GM23338 (cell line): Measurements from ENCODE around the gene PRSS36. TPM values are rescaled to one million over a fixed set of nuclear protein-coding genes. Genes with fewer than 3 reads are reported as not detected.
"Not testable (repeated sequence)": the region's sequence is repeated elsewhere in the genome, so short reads cannot be mapped to it uniquely, and the experiment has no call there.

ENCODE experiments used
- ATAC-seq: fragments of 200-7000 bp; cut with Tn5 transposase; 3 replicates; pipeline ENCODE4 v1.9.1; 2020
- DNase-seq: peaks from one replicate; pipeline ENCODE4 v3.0.0-alpha.2; 2015; ENCODE audit warnings: low spot score
- H2AFZ ChIP-seq: fragments of 200-600 bp; sonication (generic); 2 replicates; pipeline ENCODE4 v1.8.0; 2016; ENCODE audit warnings: antibody characterized with exemption, mild to moderate bottlenecking, moderate library complexity
- H3F3A ChIP-seq: fragments of 200-600 bp; sonication (generic); replicated peaks from 2 replicates; pipeline ENCODE4 v1.8.0; 2017; ENCODE audit warnings: antibody characterized with exemption, mixed run types, low read depth
- H3K27ac ChIP-seq: fragments of 200-600 bp; sonication (generic); 2 replicates; pipeline ENCODE4 v1.6.1; 2016; ENCODE audit warnings: low read depth
- H3K27me3 ChIP-seq: fragments of 200-600 bp; sonication (generic); 2 replicates; pipeline ENCODE4 v1.8.0; 2016; ENCODE audit warnings: mild to moderate bottlenecking, mixed run types, moderate library complexity; ENCODE audit not compliant: insufficient read depth
- H3K36me3 ChIP-seq: fragments of 200-600 bp; sonication (generic); 2 replicates; pipeline ENCODE4 v1.8.0; 2016; ENCODE audit warnings: mild to moderate bottlenecking; ENCODE audit not compliant: insufficient read depth
- H3K4me1 ChIP-seq: fragments of 200-600 bp; sonication (generic); 2 replicates; pipeline ENCODE4 v1.8.0; 2016; ENCODE audit warnings: mild to moderate bottlenecking, moderate library complexity; ENCODE audit not compliant: insufficient read depth
- H3K4me2 ChIP-seq: fragments of 200-600 bp; sonication (generic); 2 replicates; pipeline ENCODE4 v1.7.1; 2017; ENCODE audit warnings: mixed run types
- H3K4me3 ChIP-seq: fragments of 200-600 bp; sonication (generic); 2 replicates; pipeline ENCODE4 v1.6.1; 2016; ENCODE audit warnings: mixed run types
- H3K79me2 ChIP-seq: fragments of 200-600 bp; sonication (generic); replicated peaks from 2 replicates; pipeline ENCODE4 v1.8.0; 2017; ENCODE audit warnings: mild to moderate bottlenecking; ENCODE audit not compliant: insufficient read depth
- H3K9me2 ChIP-seq: fragments of 200-600 bp; sonication (generic); 2 replicates; pipeline ENCODE4 v1.8.0; 2017; ENCODE audit not compliant: insufficient read depth
- H4K20me1 ChIP-seq: fragments of 200-600 bp; sonication (generic); replicated peaks from 2 replicates; pipeline ENCODE4 v1.8.0; 2017; ENCODE audit warnings: mild to moderate bottlenecking; ENCODE audit not compliant: insufficient read depth
- H3K27ac Mint-ChIP-seq: 2 replicates; pipeline ENCODE4 v1.8.0; 2020; ENCODE audit warnings: inconsistent platforms, mild to moderate bottlenecking, moderate library complexity, mixed read lengths
- H3K27me3 Mint-ChIP-seq: 3 replicates; pipeline ENCODE4 v1.8.0; 2022; ENCODE audit warnings: low read depth, mild to moderate bottlenecking, moderate library complexity, mixed read lengths, inconsistent platforms; ENCODE audit not compliant: insufficient read depth, poor library complexity
- H3K36me3 Mint-ChIP-seq: 3 replicates; pipeline ENCODE4 v1.8.0; 2021; ENCODE audit warnings: low read depth, mild to moderate bottlenecking, inconsistent platforms, moderate library complexity, mixed read lengths
- H3K4me1 Mint-ChIP-seq: 3 replicates; pipeline ENCODE4 v1.8.0; 2020; ENCODE audit warnings: mild to moderate bottlenecking, inconsistent platforms, mixed read lengths
- H3K4me3 Mint-ChIP-seq: 3 replicates; pipeline ENCODE4 v1.8.0; 2021; ENCODE audit warnings: moderate library complexity, mild to moderate bottlenecking, inconsistent platforms, mixed read lengths
- H3K9me3 Mint-ChIP-seq: 3 replicates; pipeline ENCODE4 v1.8.0; 2020; ENCODE audit warnings: moderate library complexity, mild to moderate bottlenecking, inconsistent platforms, mixed read lengths
- CTCF ChIP-seq, 2 experiments: fragments of 200-600 bp in 1 of 2; sonication (generic) in 1 of 2; conservative IDR thresholded peaks; 2 replicates each; pipeline versions ENCODE4 v1.5.1 to v1.6.1; 2016 to 2017; ENCODE audit warnings: antibody characterized with exemption in 2 of 2, low read depth in 2 of 2, mild to moderate bottlenecking in 2 of 2, moderate library complexity in 1 of 2
- EZH2 ChIP-seq: fragments of 200-600 bp; sonication (generic); IDR thresholded peaks from one replicate; pipeline ENCODE4 v1.8.0; 2017; ENCODE audit warnings: antibody characterized with exemption, mild to moderate bottlenecking, low read depth; ENCODE audit not compliant: unreplicated experiment
- JUNB ChIP-seq: IDR thresholded peaks from one replicate; pipeline ENCODE4 v1.6.1; 2016; ENCODE audit warnings: antibody characterized with exemption; ENCODE audit not compliant: unreplicated experiment
- POLR2AphosphoS5 ChIP-seq: IDR thresholded peaks from 2 replicates; pipeline ENCODE4 v1.6.1; 2016; ENCODE audit warnings: antibody characterized with exemption, low read depth
- REST ChIP-seq: IDR thresholded peaks from one replicate; pipeline ENCODE4 v1.6.1; 2018; ENCODE audit warnings: antibody characterized with exemption; ENCODE audit not compliant: unreplicated experiment
- STAT1 ChIP-seq: IDR thresholded peaks from one replicate; pipeline ENCODE4 v1.6.1; 2016; ENCODE audit warnings: antibody characterized with exemption; ENCODE audit not compliant: unreplicated experiment
- polyA plus RNA-seq: library from polyadenylated mRNA; unstranded; fragments of >200 nt; fragmentation: Nextera tagmentation; extraction: Ambion mirVana; gene quantifications from 2 replicates; pipeline ENCODE4 v1.2.1, GENCODE V29; 2016
- total RNA-seq: library from RNA; depleted of rRNA; stranded (reverse); fragments of >200 nt; shearing (Covaris generic); gene quantifications from 2 replicates; pipeline ENCODE4 v1.2.3, GENCODE V29; 2014

The PRSS36 gene
- total and polyA plus RNA-seq, 2 experiments from 2014 or later = 0.91 to 1.4 TPM

GRCh38 chr16:31196324-31197088 is 46.6 kb upstream of the PRSS36 start:
- peaks cover 83% of the 10 kb centered on the region for H3K36me3 Mint-ChIP-seq
- H3K4me3 Mint-ChIP-seq = no peak overlapping the region; the same call in 2 of the 3 replicates
- peaks cover 9% of the 10 kb centered on the region for H3K4me1 Mint-ChIP-seq

GRCh38 chr16:31195861-31196260 is 46.0 kb upstream of the PRSS36 start:
- not testable (repeated sequence) for H3K4me2 ChIP-seq, H3K4me3 ChIP-seq, H3K27me3 ChIP-seq, H2AFZ ChIP-seq, H3K4me3 Mint-ChIP-seq, H3K9me3 Mint-ChIP-seq, H3K9me2 ChIP-seq, H3K27ac Mint-ChIP-seq, H3K4me1 ChIP-seq, DNase-seq, H3K27ac ChIP-seq, ATAC-seq, H3K4me1 Mint-ChIP-seq
- peaks cover 23% of the 10 kb centered on the region for H3K79me2 ChIP-seq
- peaks cover 90% of the 10 kb centered on the region for H3K36me3 Mint-ChIP-seq
- peaks cover 82% of the 10 kb centered on the region for H3F3A ChIP-seq
- H3K27me3 Mint-ChIP-seq = peaks cover 18% of the 10 kb centered on the region
- peaks cover 89% of the 10 kb centered on the region for H4K20me1 ChIP-seq
- peaks cover 57% of the 10 kb centered on the region for H3K36me3 ChIP-seq

More at GRCh38 chr16:31196324-31197088, 46.6 kb upstream of the PRSS36 start:
- Histone ChIP-seq H3K4me3 (no peak overlapping the region), H3K4me1 (peaks cover 8% of the 10 kb centered on the region; the same call in 1 of the 2 replicates), H3K79me2 (peaks cover 16% of the 10 kb centered on the region), H3K27ac (no peak overlapping the region), H4K20me1 (peaks cover 86% of the 10 kb centered on the region), H3F3A (peaks cover 84% of the 10 kb centered on the region), H3K36me3 (peaks cover 50% of the 10 kb centered on the region), H3K4me2 (no peak overlapping the region), H3K27me3 (no peaks in the 10 kb centered on the region), H3K9me2 (no peaks in the 10 kb centered on the region), H2AFZ (no peak overlapping the region)
- Mint-ChIP-seq H3K9me3 (peaks cover 3% of the 10 kb centered on the region; the same call in 2 of the 3 replicates), H3K27me3 (peaks cover 19% of the 10 kb centered on the region), H3K27ac (no peak overlapping the region; the same call in 1 of the 2 replicates)
- ATAC-seq (no peak), DNase-seq (no peak)
- TF ChIP-seq REST = no peak
- TF ChIP-seq POLR2AphosphoS5 = peak; percentile 28; the same call in 1 of the 2 replicates

DNA sequence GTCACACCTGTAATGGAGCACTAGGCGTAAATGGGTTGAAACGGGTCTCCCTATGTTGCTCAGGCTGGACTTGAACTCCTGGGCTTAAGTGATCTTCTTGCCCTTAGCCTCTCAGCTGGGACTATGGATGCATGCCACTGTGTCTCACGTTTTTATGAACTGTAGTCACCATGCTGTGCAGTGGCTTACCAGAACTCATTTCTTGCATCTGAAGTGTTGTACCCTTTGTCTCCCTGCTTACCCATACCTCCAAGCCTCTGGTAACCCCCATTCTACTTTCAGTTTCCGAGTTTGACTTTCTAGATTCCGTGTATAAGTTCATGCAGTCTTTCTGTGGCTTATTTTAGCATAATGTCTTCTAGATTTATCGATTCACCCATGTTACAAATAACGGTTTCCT is 45.0 kb upstream of the PRSS36 start:
- H3K27me3 ChIP-seq = no peaks in the 10 kb centered on the region
- no peak overlapping the region for H3K27ac Mint-ChIP-seq
- H3K4me3 Mint-ChIP-seq = no peak overlapping the region
- H3K4me2 ChIP-seq = no peak overlapping the region
- no peak for ATAC-seq
- H3K27ac ChIP-seq = no peak overlapping the region
- peaks cover 3% of the 10 kb centered on the region; the same call in 2 of the 3 replicates for H3K4me1 Mint-ChIP-seq
- no peak overlapping the region for H3K4me3 ChIP-seq
- peaks cover 66% of the 10 kb centered on the region for H3K36me3 ChIP-seq
- peaks cover 91% of the 10 kb centered on the region for H4K20me1 ChIP-seq
- peaks cover 15% of the 10 kb centered on the region for H3K27me3 Mint-ChIP-seq
- DNase-seq = no peak
- H2AFZ ChIP-seq = no peak overlapping the region
- H3K9me3 Mint-ChIP-seq = peaks cover 3% of the 10 kb centered on the region; the same call in 1 of the 3 replicates
- H3K36me3 Mint-ChIP-seq = peaks cover 96% of the 10 kb centered on the region
- no peaks in the 10 kb centered on the region for H3K4me1 ChIP-seq
- peaks cover 30% of the 10 kb centered on the region for H3K79me2 ChIP-seq
- H3K9me2 ChIP-seq = no peaks in the 10 kb centered on the region
- TF ChIP-seq JUNB (no peak), POLR2AphosphoS5 (peak; percentile 21; the same call in 1 of the 2 replicates), EZH2 (no peak), CTCF (conservative IDR thresholded peaks at IDR 0.05; ENCODE audit: low read depth in 2 of 2) (no peak), STAT1 (no peak)
- peaks cover 82% of the 10 kb centered on the region for H3F3A ChIP-seq
